Trophoblast cell (in vitro differentiated cells and primary cell): ENCODE data around the gene FSCN2.

Experiments
- DNase-seq, 2 donors: peaks; one replicate each; pipeline ENCODE4 v3.0.0-alpha.2; 2016
- H2AFZ ChIP-seq: 2 replicates; pipeline ENCODE4 v1.6.1; 2013; ENCODE audit warnings: low read length, moderate library complexity, mild to moderate bottlenecking; ENCODE audit not compliant: insufficient read depth, poor library complexity
- H2AK5ac ChIP-seq: 2 replicates; pipeline ENCODE4 v1.6.1; 2013; ENCODE audit warnings: mild to moderate bottlenecking, low read length
- H2BK120ac ChIP-seq: 2 replicates; pipeline ENCODE4 v1.6.1; 2013; ENCODE audit warnings: low read length, mild to moderate bottlenecking, moderate library complexity; ENCODE audit not compliant: insufficient read depth, poor library complexity
- H2BK12ac ChIP-seq: 2 replicates; pipeline ENCODE4 v1.6.1; 2013; ENCODE audit warnings: mild to moderate bottlenecking, low read length, moderate library complexity
- H2BK5ac ChIP-seq: 2 replicates; pipeline ENCODE4 v1.6.1; 2013; ENCODE audit warnings: low read length, low read depth, moderate library complexity, mild to moderate bottlenecking; ENCODE audit not compliant: poor library complexity
- H3K14ac ChIP-seq: 2 replicates; pipeline ENCODE4 v1.6.1; 2013; ENCODE audit warnings: mild to moderate bottlenecking, low read length
- H3K18ac ChIP-seq: 2 replicates; pipeline ENCODE4 v1.6.1; 2013; ENCODE audit warnings: mild to moderate bottlenecking, low read length
- H3K23ac ChIP-seq: 2 replicates; pipeline ENCODE4 v1.6.1; 2013; ENCODE audit warnings: low read length
- H3K27ac ChIP-seq: 2 replicates; pipeline ENCODE4 v1.5.1; 2013; ENCODE audit warnings: low read depth, mild to moderate bottlenecking, inconsistent platforms, low read length, moderate library complexity
- H3K27me3 ChIP-seq: 2 replicates; pipeline ENCODE4 v1.6.1; 2013; ENCODE audit warnings: inconsistent platforms, mild to moderate bottlenecking, low read length, moderate library complexity; ENCODE audit not compliant: insufficient read depth
- H3K36me3 ChIP-seq, 2 experiments: 1 replicate in 1 of 2; 2 replicates in 1 of 2; pipeline ENCODE4 v1.6.1; 2013; ENCODE audit warnings: low read length in 2 of 2, mild to moderate bottlenecking in 2 of 2, moderate library complexity in 1 of 2; ENCODE audit not compliant: insufficient read depth in 2 of 2, control insufficient read depth in 1 of 2
- H3K4ac ChIP-seq: 2 replicates; pipeline ENCODE4 v1.6.1; 2013; ENCODE audit warnings: low read depth, mild to moderate bottlenecking, low read length, moderate library complexity
- H3K4me1 ChIP-seq, 2 experiments: 1 replicate in 1 of 2; 2 replicates in 1 of 2; pipeline ENCODE4 v1.6.1; 2013; ENCODE audit warnings: low read length in 2 of 2, mild to moderate bottlenecking in 2 of 2, moderate library complexity in 1 of 2; ENCODE audit not compliant: insufficient read depth in 2 of 2, control insufficient read depth in 1 of 2
- H3K4me2 ChIP-seq: 2 replicates; pipeline ENCODE4 v1.6.1; 2013; ENCODE audit warnings: inconsistent platforms, mild to moderate bottlenecking, low read length, moderate library complexity
- H3K4me3 ChIP-seq: 2 replicates; pipeline ENCODE4 v1.5.1; 2013; ENCODE audit warnings: mild to moderate bottlenecking, low read depth, low read length, inconsistent platforms
- H3K79me1 ChIP-seq: one replicate; pipeline ENCODE4 v1.6.1; 2013; ENCODE audit warnings: low read length
- H3K79me2 ChIP-seq: 2 replicates; pipeline ENCODE4 v1.6.1; 2013; ENCODE audit warnings: low read length, mild to moderate bottlenecking; ENCODE audit not compliant: control insufficient read depth, insufficient read depth, poor library complexity
- H3K9ac ChIP-seq: 2 replicates; pipeline ENCODE4 v1.6.1; 2013; ENCODE audit warnings: mild to moderate bottlenecking, low read length
- H3K9me3 ChIP-seq: 2 replicates; pipeline ENCODE4 v1.6.1; 2013; ENCODE audit warnings: low read depth, mild to moderate bottlenecking, control low read depth, inconsistent platforms, low read length; ENCODE audit not compliant: insufficient read depth
- H4K12ac ChIP-seq: 2 replicates; pipeline ENCODE4 v1.6.1; 2013; ENCODE audit warnings: low read depth, mild to moderate bottlenecking, low read length, moderate library complexity
- H4K8ac ChIP-seq: 2 replicates; pipeline ENCODE4 v1.6.1; 2013; ENCODE audit warnings: low read depth, mild to moderate bottlenecking, low read length, moderate library complexity
- H4K91ac ChIP-seq: one replicate; pipeline ENCODE4 v1.6.1; 2013; ENCODE audit warnings: low read depth, mild to moderate bottlenecking, low read length, moderate library complexity
- WGBS: extraction: QIAGEN DNeasy Blood & Tissue Kit; methylation state at CpG from one replicate; pipeline ENCODE4 v1.1.7; 2013; ENCODE audit warnings: missing lambda C conversion rate; ENCODE audit not compliant: insufficient read length, insufficient coverage; ENCODE audit errors: extremely low coverage; 5-methylcytosine and 5-hydroxymethylcytosine counted together

FSCN2 gene

GRCh38 chr17:81516439-81516838, 11.7 kb upstream of the FSCN2 start:
- Histone ChIP-seq H3K4ac (peak overlapping the region; percentile 88), H3K36me3 (peaks cover 8 to 9% of the 10 kb centered on the region in 2 experiments), H3K79me1 (peaks cover 43% of the 10 kb centered on the region), H3K4me1 (peaks cover 37 to 44% of the 10 kb centered on the region in 2 experiments), H3K9ac (no peak overlapping the region), H2BK5ac (peak overlapping the region; percentile 43), H2AFZ (no peak overlapping the region), H3K14ac (peak overlapping the region; percentile 25), H3K23ac (no peak overlapping the region), H3K27me3 (no peaks in the 10 kb centered on the region), H3K9me3 (peaks cover 3% of the 10 kb centered on the region), H3K18ac (peak overlapping the region; percentile 73), H3K79me2 (peaks cover 36% of the 10 kb centered on the region), H2BK120ac (peak overlapping the region; percentile 15), H2BK12ac (peak overlapping the region; percentile 80), H4K12ac (no peak overlapping the region), H3K27ac (peak overlapping the region; percentile 13), H2AK5ac (peak overlapping the region; percentile 61), H4K91ac (peak overlapping the region; percentile 97), H3K4me3 (peak overlapping the region; percentile 3), H4K8ac (peak overlapping the region; percentile 13), H3K4me2 (peak overlapping the region; percentile 89)
- WGBS, result no CpG with 5 or more reads among the region's 4 CpGs
- no peak for DNase-seq

GRCh38 chr17:81517009-81517338, 11.2 kb upstream of the FSCN2 start:
- Histone ChIP-seq H3K9ac (no peak overlapping the region), H3K36me3 (peaks cover 3% of the 10 kb centered on the region in 2 experiments), H3K27me3 (no peaks in the 10 kb centered on the region), H3K4me2 (peak overlapping the region; percentile 89), H2BK5ac (peak overlapping the region; percentile 6), H3K23ac (no peak overlapping the region), H2AFZ (no peak overlapping the region), H4K91ac (peak overlapping the region; percentile 97), H3K27ac (peak overlapping the region; percentile 16), H3K4me1 (peaks cover 37 to 44% of the 10 kb centered on the region in 2 experiments), H2BK12ac (no peak overlapping the region), H3K9me3 (peaks cover 2% of the 10 kb centered on the region), H3K79me1 (peaks cover 41% of the 10 kb centered on the region), H3K18ac (peak overlapping the region; percentile 37), H2BK120ac (no peak overlapping the region), H4K12ac (no peak overlapping the region), H3K4ac (peak overlapping the region; percentile 28), H2AK5ac (peak overlapping the region; percentile 30), H3K14ac (no peak overlapping the region), H3K79me2 (peaks cover 30% of the 10 kb centered on the region), H4K8ac (no peak overlapping the region), H3K4me3 (no peak overlapping the region)
- no CpG with 5 or more reads among the region's 9 CpGs for WGBS
- no peak for DNase-seq

GRCh38 chr17:81517339-81518112, 10.7 kb upstream of the FSCN2 start:
- peak overlapping the region; percentile 28 for H3K4ac ChIP-seq
- peaks cover 27% of the 10 kb centered on the region for H3K79me2 ChIP-seq
- no peaks in the 10 kb centered on the region for H3K27me3 ChIP-seq
- H2BK120ac ChIP-seq, result no peak overlapping the region
- peak overlapping the region; percentile 30 for H2AK5ac ChIP-seq
- H2BK5ac ChIP-seq, result peak overlapping the region; percentile 6
- H2BK12ac ChIP-seq, result peak overlapping the region; percentile 18
- peak overlapping the region; percentile 78 for H3K4me2 ChIP-seq
- peak overlapping the region; percentile 29 for H3K14ac ChIP-seq
- H3K79me1 ChIP-seq, result peaks cover 38% of the 10 kb centered on the region
- H3K9ac ChIP-seq, result no peak overlapping the region
- DNase-seq, result peak; percentile 69 to 74
- H4K8ac ChIP-seq, result peak overlapping the region; percentile 6
- H3K4me3 ChIP-seq, result no peak overlapping the region
- H4K12ac ChIP-seq, result peak overlapping the region; percentile 6
- peak overlapping the region; percentile 37 for H3K18ac ChIP-seq
- H3K27ac ChIP-seq, result peak overlapping the region; percentile 39
- no CpG with 5 or more reads among the region's 24 CpGs for WGBS
- H3K4me1 ChIP-seq, result peaks cover 37 to 44% of the 10 kb centered on the region in 2 experiments
- no peak overlapping the region for H2AFZ ChIP-seq
- H4K91ac ChIP-seq, result peak overlapping the region; percentile 45
- H3K23ac ChIP-seq, result no peak overlapping the region
- H3K36me3 ChIP-seq, result no peaks in the 10 kb centered on the region
- H3K9me3 ChIP-seq, result no peaks in the 10 kb centered on the region

GRCh38 chr17:81518113-81518784, 9.9 kb upstream of the FSCN2 start:
- Histone ChIP-seq H2BK5ac (no peak overlapping the region), H3K23ac (no peak overlapping the region), H4K91ac (peak overlapping the region; percentile 36), H3K79me2 (peaks cover 23% of the 10 kb centered on the region), H3K79me1 (peaks cover 33% of the 10 kb centered on the region), H3K4me2 (peak overlapping the region; percentile 78), H3K4me1 (peaks cover 40 to 47% of the 10 kb centered on the region in 2 experiments), H2AFZ (peak overlapping the region; percentile 30), H4K8ac (peak overlapping the region; percentile 6), H3K9me3 (no peaks in the 10 kb centered on the region), H3K4me3 (no peak overlapping the region), H3K14ac (peak overlapping the region; percentile 29), H3K27ac (peak overlapping the region; percentile 39), H3K9ac (no peak overlapping the region), H3K27me3 (no peaks in the 10 kb centered on the region), H2BK12ac (no peak overlapping the region), H2AK5ac (peak overlapping the region; percentile 27), H3K36me3 (no peaks in the 10 kb centered on the region), H4K12ac (no peak overlapping the region), H2BK120ac (peak overlapping the region; percentile 12), H3K4ac (no peak overlapping the region), H3K18ac (peak overlapping the region; percentile 25)
- peak; percentile 33 to 68 for DNase-seq
- WGBS, result no CpG with 5 or more reads among the region's 24 CpGs
